KG1 (cell line): ENCODE results near the gene B4GALNT2.
A peak's percentile ranks its signal among the peaks of the same experiment; 100 is the strongest.

Source experiments
- DNase-seq: peaks from one replicate; lab custom pipeline; 2025; lab: John Stamatoyannopoulos, UW

B4GALNT2 gene

DNA sequence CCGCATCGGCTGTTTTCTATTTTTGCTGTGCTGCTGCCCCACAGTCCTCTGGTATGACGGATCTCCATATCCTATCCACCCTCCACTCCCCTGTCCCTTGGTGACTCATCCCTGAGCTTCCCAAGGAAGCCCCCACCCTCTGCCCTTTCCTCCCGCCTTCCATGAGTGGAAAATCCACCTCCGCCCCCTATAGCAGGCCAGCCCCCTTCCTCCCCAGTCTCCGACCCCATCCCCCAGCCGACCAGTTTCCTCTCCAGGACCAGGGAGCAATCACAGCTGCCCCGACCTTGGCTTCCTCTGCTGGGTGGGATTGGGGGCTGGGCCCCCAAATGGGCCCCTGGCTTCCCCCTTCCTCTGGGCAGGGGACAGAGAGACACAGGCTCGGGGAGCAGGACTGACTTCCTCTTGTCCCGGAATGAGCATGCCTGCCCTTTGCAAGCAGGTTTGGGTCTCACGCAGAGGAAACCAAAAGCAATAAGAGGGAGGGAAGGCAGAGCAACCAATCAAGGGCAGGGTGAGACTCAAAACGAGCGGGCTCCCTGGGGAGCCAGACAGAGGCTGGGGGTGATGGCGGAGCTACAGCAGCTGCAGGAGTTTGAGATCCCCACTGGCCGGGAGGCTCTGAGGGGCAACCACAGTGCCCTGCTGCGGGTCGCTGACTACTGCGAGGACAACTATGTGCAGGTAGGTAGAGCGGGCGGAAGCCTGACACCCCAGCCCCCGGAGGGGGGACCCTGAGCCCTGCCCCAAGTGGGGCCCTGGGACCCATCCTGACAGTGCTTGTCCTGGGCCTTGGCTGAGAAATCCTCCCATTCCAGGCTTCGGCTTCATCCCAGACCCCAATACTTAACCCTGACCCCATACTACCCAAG lies 77.8 kb downstream of the B4GALNT2 start, which contains the start of the genes ABI3 and GNGT2:
Gene ABI3, plus strand, starts transcription at position 550 of the 872 bp plus-strand sequence. Its CDS starts 18 bp downstream, at position 568.
Gene GNGT2, minus strand, starts transcription at position 417 of the 872 bp plus-strand sequence. CDS start 3,152 bp downstream, outside the sequence.
- peak; percentile 25 for DNase-seq

DNA sequence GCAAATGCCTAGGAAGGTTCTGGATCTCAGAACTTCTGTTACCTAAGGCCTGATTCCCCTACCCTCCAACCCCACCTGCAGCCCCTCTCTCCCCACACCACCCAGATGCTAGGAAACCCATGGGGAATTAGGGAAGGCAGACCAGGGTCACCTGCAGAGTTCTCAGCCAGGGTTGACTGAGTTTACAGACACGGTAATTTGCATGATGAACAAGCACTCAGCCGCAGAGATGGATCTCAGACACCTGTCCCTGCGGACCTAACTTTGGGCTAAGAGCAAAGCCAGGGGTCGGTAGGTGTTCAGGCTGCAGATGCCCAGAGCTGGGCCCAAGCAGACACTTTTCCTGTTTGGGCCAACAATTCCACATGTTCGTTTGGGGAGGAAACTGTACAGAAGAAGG lies 80.8 kb downstream of the B4GALNT2 start:
- no peak for DNase-seq

DNA sequence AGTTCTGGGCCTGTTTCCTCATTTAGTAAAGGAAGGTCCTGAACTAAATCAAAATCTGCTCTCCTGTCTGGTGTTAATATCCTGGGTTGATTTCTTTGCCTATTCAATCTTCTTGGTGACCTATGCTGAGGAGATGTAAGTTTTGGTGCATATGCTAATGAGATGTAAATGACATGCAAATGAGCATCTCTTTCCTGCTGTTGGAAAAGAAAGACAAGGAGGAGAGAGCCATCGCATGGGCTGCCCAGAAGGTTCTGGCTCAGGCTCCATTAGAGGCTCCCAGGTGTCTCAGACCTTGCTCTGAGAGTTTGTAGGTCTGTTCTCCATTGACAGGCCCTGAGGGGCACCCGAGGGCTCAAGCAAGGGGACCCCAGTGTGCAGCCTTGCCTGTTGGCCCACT lies 81.3 kb downstream of the B4GALNT2 start:
- no peak for DNase-seq

DNA sequence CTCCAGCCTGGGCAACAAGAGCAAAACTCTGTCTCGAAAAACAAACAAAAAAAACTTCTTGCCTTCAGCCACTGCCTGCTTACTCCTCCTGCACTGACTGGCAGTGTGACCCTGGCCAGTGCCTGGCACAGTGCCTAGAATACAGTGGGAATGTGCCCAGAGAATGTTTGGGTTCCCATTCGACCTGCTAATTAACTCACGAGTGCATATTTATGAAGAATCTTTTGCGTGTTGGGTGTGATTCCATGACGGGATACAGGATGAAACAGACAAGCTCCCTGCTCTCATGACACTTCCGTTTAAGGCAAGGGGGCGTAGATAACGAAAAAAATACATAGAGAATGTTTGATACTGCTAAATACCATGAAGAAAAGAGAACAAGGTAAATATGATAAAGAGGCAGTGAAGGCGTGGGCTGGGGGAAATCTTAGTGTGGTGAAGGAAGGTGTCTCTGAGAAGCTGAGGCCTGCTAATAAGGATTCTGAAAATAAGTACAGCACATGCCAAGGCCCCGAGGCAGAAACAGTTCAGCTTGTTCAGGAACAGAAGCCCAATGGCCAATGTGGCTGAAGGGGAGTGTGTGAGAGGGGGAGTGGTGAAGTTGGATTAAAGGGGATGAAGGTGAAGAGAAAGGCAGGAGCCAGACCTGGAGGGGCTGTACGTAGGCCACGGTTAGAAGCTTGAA lies 82.2 kb downstream of the B4GALNT2 start:
- DNase-seq, result no peak

DNA sequence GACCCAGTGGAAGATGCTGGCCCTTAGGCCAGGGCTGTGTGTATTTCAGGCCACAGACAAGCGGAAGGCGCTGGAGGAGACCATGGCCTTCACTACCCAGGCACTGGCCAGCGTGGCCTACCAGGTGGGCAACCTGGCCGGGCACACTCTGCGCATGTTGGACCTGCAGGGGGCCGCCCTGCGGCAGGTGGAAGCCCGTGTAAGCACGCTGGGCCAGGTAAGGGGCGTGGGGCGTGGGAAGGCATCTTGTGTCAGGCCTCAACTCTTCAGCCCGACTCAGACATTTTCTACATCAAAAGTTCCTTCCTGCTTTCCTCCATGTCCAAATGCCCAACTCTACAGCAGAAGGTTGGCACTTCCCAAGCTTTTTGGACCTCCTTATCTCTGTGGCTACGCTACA lies 83.9 kb downstream of the B4GALNT2 start:
- DNase-seq, result no peak

DNA sequence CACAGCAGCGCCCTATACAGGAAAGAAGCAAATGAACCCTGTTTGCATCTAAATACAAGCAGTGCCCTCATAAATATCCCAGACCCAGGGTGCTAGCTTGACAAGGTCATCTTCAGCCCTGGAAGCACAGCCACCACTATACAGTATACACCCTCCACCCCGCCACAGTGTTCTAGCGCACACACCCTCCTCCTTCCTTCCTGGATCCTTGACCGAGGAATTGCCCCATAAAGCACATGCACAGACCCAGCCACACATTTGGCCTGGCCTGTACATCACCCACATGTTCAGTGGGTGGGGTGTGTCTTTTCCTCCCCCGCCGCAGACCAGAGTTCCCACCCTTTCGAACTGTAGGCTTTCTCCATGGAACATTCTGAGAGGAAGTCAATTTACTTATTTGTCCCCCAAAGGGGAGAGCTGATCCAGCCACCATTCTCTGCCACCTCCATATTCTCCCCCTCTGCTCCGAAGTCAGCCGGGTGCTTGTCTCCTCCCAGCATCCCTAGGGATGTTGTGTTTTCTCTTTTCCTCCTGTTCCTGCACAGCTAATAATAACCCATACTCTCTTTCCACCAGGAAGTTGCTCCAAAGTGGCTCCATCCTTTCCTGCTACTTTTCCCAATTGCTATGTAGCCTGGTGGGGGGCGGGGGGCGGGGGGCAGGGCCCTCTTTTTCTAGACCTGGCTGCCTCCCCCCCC lies 84.5 kb downstream of the B4GALNT2 start:
- no peak for DNase-seq

DNA sequence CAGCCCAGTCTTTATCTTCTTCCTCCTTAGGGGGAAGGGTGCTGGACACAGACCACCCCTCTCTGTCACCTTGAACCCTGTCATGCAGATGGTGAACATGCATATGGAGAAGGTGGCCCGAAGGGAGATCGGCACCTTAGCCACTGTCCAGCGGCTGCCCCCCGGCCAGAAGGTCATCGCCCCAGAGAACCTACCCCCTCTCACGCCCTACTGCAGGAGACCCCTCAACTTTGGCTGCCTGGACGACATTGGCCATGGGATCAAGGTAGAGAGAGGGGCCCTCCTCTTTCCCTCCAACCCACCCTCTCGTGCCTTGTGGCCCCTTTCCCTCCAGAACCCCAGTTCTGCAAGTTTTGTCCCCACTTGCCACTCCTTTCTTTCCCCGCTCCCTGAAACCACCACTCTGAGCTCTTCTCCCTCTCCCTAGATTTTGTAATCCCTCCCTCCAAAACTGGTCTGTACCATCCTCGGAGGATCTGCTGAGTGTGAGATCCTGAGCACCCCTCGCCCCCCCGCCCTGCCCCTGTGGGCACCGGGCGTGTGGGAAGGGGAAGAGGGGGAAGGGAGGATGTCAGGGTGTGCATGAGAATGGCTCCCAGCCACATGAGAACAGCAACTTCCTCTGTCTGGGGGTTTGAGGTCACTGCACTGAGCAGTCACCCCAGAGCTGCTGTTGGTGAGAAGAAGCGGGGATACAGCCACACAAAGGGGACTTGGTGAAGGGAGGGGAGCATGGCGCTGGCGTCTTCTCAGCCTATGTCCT lies 85.3 kb downstream of the B4GALNT2 start:
- DNase-seq, result peak; percentile 40

DNA sequence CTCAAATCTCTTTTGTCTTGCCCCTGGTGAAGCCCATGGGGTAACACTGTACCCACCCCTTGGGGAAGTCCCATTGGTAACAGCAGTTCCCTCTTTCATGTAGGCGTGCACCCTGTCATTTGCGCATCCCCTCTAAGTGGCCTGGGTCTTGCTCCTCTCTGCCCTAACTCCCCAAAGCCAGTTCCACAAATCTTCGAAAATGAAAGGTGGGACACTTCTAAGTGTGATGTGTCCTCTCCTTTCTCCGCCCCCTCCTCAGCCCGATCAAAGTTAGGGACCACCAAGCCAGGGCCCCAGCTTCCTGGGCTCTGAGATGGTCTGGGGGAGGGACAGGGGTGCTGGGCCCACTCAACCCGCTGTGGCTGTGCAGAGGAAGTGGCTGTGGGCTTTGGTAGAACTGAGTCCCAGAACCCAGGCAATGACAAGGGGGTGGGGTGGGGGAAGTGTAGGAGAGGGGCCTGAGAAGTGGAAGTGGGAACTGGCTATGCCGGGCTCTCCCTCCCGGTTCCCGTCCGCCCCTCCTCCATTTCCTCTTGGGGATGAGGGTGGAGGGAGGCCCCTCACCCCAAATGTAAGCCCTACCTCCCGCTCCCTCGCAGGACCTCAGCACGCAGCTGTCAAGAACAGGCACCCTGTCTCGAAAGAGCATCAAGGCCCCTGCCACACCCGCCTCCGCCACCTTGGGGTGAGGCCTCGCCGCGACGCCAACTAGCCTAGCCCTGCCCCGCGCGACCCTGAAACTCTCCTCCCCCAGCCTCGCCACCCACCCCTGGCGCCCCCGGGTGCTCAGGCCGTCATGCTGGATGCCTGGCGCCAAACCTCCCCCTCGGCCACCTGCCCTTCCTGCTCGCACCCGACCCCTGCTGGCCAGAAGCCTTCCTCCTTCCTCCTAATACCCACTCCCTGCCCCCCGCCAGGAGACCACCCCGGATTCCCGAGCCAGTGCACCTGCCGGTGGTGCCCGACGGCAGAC lies 86.7 kb downstream of the B4GALNT2 start:
- peak; percentile 58 for DNase-seq

DNA sequence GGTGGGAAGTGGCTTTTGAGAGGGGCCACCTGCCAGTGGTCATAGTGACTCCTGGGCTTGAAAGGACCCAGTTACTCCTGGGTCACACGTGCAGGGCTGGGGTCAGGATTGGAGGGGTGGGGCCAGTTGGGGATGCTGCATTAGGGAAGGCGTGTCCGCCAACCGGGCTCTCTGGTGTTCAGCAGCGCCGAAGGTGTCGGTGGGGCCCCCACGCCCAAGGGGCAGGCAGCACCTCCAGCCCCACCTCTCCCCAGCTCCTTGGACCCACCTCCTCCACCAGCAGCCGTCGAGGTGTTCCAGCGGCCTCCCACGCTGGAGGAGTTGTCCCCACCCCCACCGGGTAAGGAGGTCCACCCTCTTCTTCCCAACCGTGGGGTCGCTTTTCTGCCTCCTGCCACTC lies 87.4 kb downstream of the B4GALNT2 start:
- DNase-seq, result no peak

DNA sequence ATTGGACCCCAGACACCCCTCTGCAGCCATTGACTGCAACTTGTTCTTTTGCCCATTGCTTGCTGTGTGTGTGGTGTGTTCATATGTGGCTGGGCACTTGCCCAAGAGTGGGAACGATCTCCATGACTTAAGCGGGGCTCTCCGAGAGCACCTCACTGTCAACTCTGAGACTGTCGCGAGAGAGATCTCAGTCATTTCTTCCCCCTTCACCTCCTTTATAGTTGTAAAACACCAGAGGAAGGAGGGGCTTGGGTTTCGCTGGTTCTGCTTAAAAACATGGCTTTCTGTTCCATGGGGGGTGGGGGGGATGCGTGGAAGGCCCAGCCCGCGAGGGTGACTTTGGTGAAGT lies 90.6 kb downstream of the B4GALNT2 start:
- DNase-seq, result no peak

DNA sequence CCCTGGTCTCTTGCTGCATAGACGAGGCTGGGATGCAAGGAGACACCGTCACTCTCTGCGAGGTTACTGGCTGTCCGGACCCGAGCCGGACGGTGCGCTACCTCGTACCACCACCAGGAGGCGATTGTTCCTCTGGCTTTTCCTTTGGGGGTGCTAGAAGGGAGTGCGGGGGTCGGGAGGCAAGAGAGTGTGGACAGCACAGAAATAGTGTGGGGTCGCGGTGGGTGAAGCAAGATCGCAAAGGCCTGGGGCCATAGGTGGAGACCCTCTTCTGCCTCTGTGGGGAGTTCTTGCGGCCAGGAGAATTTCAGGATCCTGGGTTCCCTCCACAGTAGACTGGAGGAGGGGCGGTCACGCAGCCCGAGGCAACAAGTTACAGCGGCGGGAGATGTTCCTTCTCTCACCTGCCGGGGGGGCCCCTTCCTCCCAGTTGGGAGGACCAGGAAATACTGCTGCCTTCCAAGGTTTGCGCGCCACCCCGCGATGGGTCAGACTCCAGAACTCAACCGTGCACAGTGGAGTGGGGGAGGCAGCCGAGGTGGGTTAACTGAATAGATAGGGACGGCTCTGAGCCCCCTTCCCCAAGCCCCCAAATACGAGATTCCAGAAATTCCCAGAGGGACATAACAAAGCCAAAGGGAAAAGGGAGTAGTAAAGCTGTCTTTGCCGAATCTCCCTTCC lies 91.1 kb downstream of the B4GALNT2 start:
- no peak for DNase-seq

DNA sequence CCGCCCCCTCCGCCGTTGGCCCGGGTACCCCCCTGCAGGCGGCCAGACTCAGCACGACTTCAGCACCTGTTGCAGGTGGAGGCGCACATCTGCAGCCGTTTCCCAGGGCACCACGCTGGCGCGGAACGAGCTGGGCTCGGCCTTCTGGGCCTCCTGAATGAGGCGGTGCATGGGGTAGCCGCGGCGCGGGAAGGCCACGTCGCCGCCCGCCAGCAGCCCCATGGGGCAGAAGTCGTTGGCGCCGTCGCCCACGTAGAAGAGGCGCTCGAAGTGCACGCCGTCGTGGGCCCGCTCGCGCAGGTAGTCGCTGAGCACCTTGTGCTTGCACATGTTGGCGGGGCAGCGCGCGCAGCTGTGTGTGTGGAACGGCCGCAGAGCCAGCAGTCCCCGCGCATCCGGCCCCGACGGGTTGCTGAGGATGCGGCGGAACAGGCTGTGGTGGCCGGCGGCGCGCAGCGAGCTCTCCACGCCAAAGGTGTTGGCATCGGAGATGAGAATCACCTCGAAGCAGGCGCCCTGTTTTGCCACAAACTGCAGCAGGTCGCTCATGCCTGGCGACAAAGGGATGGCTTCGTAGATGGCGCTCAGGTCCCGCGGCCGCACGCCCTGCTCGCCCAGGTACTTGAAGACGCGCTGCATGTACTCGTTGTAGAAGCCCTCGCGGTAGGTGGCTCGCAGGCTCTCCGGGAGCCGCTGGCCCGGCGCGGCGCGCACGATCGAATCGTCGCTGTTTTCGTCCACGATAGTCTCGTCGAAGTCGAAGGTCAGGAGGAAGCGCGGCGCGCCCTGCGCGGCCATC lies 91.8 kb downstream of the B4GALNT2 start:
- no peak for DNase-seq

DNA sequence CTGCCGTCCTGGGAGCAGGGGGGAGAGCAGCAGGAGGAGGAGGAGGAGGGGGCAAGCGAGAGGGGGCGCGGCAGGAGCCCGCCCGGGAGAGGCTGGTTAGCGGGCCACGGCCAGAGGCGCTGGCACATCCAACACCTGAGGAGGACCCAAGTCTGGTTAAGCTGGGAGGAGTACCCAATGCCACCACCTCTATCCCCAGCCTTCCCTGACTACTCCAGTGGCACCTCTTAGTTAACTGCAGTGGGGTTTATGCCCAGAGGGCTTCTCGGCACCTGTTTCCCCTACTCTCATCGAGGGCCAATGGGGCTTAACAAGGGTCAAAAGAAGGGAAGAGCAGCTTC lies 92.4 kb downstream of the B4GALNT2 start:
- DNase-seq, result no peak

DNA sequence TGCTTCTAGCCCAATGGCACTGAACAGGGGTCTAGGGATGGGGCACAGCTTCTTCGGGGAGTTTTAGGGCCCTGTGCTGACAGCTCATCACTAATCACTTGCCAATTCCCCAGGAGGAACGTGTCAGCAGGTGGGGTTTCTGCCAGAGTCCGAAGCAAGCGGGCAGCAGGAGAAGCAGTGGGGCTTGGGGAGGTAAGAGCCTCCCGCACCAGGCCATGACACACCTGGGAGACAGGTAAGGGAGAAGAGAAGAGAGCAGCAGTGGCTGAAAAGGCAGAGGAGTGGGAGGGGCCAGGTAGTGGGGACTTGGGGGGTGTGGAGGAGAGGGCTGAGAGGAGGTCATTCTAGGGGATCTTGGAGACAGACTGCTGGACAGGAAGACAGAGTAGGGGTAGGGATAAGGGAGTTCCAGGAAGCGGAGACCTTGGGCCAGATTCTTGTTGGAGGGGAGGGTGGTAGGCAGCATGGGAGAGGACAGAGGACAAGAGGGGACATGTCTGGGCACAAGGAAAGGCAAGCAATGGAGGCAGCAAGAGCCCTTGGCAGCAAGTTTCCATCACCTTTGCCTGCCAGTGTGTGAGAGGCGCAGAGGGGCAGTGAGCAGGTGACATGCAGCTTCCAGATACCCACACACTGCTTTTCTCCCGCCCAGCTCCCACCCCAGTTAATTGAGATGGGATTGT lies 93.1 kb downstream of the B4GALNT2 start:
- no peak for DNase-seq
